SKM-1 (cell line): ENCODE data around the gene MTOR.
"Not testable (repeated sequence)": the region's sequence is repeated elsewhere in the genome, so short reads cannot be mapped to it uniquely, and the experiment has no call there.

Experiments used
- DNase-seq: peaks from one replicate; lab custom pipeline; 2025; ENCODE audit not compliant: unreplicated experiment; lab: John Stamatoyannopoulos, UW

The MTOR gene

DNA sequence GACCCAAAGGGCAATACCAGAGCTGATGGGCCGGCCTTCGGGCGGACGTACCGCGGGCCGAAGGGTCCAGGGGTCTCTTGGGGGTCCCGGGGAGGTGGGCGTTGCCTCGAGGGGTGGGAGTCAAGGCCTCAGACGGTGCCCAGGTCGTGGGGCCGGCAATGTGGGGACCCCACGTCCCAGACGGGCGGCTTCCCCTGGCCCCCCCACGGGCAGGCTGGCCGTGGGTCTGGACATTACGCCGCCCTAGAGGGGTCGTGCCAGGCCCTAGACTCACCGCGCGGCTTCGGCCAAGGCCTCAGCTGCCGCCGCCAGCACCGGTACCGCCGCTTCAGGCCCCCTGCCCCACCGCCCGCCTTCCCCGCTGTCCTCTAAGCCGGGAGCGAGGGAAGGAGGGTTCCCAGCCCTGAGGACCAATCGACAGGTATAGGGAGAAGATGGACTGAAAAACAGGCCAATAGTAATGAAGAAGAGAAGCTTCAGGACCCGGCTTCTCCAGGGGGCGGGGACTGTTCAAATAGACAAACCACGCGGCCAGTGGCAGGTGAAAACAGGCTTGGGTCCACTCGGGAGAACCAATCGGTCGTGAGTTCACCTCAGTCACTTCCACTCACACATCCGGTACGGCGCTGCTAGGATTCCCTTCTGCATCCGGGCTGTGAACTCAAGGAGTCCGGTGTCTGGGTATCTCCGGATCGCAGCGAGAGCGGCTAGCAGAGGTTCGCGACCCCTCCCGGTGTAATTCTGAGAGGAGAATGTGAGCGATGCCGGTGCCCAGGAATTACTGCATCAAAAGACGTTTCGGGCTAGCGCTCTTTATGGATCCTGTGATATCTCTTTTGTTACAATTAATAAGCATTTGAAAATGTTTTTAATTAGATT is at the start of gene MTOR:
TSS of gene MTOR (minus strand) at position 381 of the 879 bp plus-strand sequence. CDS start 3,142 bp downstream, outside the sequence.
- DNase-seq: peak; percentile 99

DNA sequence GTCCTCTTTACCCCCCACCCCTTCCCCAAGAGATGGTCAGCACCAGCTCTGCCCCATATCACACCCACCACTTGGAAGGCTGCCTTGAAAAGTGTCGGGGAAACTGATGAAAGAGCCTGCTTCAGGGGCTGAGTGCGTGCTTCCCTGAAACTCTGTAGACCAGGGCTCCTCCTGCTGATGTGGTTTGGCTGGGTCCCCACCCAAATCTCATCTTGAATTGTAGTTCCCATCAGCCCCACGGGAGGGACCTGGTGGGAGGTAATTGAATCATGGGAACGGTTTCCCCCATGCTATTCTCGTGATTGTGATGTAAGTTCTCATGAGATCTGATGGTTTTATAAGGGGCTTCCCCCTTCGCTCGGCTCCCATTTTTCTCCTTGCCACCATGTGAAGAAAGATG is 47.0 kb upstream of the MTOR start:
- DNase-seq: no peak

DNA sequence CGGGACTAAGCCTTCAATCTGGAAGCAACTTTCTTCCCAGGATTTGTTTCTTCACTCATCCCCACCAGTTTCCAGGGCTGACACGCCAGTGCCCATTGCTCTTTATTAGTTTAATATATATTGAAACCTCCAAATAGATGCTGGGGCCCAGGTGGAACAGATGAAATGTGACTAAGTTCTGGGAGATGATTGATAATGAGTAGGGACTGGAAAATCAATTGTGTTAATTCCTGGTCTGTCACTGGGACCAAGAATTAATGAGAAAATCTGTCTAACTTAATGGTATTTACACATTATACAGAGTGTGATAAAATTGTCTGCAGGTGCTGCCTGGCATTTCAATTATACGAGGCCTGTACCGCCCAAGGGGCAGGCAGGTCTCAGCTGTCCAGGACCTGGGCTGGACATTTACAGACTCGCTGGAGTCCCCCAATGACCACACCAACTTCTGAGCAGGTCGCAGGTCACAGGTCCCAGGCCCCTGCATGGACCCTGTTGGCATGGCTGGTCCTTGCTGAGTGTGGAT is 46.4 kb upstream of the MTOR start:
- DNase-seq: no peak

DNA sequence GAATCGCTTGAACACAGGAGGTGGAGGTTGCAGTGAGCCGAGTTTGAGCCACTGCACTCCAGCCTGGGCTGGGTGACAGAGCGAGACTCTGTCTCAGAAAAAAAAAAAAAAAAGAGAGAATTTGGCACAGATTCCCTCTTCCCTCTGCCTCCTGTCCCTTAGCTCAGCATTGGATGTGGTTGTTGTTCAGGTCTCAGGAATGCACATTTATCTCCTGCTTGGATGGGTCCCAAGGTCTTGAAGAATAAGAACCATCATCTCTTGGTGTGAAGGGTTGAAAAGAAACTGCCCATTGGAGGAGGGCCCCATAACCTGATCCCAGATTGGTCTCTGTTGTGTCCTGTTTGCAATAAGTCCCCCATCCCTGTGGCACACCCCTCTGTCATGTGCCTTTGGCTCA is 45.5 kb upstream of the MTOR start:
- no peak for DNase-seq

DNA sequence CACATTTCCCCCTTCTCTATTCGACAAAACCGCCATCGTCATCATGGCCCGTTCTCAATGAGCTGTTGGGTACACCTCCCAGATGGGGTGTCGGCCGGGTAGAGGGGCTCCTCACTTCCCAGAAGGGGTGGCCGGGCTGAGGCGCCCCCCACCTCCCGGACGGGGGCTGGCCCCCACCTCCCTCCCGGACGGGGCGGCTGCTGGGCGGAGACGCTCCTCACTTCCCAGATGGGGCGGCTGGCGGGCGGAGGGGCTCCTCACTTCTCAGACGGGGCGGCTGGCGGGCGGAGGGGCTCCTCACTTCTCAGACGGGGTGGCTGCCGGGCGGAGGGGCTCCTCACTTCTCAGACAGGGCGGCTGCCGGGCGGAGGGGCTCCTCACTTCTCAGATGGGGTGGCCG is 43.2 kb upstream of the MTOR start:
- DNase-seq: not testable (repeated sequence)

DNA sequence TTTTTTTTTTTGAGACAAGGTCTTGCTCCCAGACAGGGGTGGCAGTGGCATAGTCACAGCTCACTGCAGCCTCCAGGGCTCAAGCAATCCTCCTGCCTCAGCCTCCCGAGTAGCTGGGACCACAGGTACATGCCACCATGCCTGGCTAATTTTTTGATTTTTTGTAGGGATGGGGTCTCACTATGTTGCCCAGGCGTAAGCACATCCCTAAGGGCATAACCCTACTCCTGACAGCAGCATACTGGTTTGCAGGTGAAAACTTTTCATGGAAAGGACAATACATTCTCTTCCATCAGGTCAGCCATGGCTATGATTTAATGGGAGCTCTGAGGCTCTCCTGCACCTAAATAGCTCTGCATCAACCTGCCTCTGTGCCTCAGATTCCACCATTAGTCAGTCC is 40.0 kb upstream of the MTOR start:
- DNase-seq: no peak

DNA sequence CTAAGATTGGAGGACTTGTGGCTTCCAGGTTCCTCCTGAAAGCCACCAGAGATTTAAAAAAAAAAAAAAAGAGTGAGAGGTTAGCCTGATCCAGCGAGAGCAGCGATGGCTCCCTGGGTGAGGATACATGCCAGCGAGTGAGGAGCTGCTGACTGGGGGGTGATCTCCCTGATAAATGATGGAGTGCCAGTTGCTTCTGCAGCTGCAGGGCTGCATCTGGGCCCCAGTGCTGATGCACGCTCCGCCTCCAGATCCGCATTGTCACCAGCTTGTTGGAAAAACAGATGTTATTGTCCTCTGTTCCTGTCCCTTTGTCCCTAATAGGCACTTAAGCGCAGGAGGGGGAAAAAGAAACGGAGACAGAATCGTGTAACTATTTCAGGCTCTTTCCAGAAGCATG is 39.2 kb upstream of the MTOR start:
- DNase-seq: no peak

DNA sequence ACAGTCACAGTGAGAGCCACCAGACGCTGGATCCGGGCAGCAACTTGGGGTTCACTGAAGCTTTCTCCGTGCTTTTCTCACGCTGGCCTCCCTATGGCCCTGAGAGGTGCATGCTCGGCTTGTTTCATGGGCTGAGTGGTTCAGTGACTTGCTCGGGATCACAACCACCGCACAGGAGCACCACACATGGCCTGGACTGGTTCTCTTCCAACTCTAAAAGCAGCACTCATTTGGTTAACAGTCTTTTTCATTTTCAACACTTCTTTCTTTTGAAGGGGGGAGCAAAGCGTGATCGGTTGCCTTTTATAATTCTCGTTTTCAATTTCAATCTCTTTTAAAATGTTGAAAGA is 36.8 kb upstream of the MTOR start:
- DNase-seq: no peak

DNA sequence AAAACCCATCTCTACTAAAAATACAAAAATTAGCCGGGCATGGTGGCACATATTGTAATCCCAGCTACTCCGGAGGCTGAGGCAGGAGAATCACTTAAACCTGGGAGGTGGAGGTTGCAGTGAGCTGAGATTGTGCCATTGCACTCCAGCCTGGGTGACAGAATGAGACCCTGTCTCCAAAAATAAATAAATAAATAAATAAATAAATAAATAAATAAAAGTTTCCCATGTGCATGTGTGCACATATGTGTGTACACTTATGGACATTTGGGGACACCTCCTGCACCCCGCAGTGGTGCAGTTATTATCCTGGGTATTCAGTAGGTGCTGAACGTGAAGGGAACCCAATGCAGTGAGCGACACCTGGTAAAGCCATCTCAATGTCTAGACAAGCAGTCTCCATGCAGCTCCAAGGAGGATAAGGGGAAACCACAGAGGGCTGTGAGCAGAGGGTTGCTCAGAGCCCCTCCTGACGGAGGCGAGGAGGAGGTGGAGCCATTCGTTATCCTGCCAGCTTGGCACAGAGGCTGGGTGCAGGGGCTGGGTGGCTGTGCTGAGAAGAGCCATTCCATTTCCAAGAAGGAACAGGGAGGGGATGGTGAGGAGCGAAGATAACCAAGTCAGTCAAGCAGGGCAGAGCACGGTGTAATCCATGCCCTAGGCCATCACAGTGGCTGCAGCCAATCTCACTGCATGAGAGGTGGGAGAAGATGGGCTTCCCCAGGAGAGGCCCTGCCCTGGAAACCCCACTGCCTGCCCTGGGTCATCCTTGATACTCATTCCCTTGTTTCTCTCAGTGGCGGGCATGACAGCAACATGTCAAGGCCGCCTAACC is 36.3 kb upstream of the MTOR start:
- no peak for DNase-seq

DNA sequence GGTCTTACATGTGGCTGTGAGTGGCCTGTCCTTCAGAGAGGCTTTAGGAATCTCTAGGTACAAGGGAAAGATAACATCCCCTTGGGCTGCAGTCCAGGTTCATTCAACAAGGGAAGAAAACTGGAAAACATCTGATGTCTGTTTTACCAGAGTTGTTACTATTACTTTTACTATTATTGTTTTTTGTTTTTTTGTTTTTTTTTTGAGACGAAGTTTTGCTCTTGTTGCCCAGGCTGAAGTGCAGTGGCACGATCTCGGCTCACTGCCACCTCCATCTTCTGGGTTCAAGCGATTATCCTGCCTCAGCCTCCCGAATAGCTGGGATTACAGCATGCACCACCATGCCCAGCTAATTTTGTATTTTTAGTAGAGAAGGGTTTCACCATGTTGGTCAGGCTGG is 35.4 kb upstream of the MTOR start:
- not testable (repeated sequence) for DNase-seq

DNA sequence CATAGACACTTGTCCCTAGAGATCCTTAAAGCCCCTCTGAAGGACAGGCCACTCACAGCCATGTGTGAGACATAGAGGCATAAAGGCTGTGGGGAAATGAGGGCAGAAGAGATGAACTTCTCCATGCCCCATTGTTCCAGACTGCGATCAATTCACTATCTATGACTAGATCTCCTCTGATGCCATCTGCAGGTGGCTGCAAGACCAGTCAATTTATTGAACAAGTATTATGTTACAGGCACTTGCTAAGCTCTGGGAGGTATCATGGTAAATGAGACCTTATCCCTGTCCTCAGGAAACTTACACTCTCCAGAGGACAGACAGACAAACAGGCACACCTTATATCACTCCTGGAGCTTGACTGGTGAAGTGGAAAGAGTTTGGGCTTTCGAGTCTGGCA is 33.6 kb upstream of the MTOR start:
- no peak for DNase-seq

DNA sequence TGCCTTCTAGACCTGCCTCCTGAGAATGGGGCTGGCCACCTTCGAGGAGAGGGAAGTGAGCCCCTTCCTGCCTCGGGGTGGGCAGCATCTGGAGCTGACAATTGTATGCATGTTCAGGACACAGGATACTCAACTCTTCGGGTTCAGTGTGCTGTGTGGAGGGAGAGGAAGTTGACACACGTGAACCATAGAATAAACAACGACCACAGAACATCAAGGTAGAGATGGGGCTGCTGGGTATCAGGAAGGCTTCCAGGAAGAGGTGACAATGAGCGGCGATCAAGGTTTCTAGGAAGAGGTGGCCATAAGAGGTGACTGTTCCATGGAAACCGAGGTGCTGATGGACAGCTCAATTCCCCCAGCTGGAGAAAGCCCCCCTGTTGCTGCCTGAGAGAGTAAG is 32.6 kb upstream of the MTOR start:
- DNase-seq: no peak

DNA sequence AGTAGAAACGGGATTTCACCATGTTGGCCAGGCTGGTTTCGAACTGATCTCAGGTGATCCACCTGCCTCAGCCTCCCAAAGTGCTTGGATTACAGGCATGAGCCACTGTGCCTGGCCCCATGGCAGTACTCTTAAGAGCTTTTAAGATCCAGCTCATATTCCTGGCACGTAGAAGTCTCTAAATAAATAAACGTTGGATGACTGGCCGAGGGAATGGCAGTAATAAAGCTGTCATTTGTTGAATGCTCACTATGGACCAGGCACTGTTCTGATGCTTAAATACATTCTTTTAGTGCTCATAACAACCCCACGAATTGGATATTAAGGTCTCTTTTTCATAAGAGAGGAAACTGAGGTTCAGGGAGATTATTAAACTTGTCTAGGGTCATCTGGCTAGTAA is 31.5 kb upstream of the MTOR start:
- DNase-seq: no peak

DNA sequence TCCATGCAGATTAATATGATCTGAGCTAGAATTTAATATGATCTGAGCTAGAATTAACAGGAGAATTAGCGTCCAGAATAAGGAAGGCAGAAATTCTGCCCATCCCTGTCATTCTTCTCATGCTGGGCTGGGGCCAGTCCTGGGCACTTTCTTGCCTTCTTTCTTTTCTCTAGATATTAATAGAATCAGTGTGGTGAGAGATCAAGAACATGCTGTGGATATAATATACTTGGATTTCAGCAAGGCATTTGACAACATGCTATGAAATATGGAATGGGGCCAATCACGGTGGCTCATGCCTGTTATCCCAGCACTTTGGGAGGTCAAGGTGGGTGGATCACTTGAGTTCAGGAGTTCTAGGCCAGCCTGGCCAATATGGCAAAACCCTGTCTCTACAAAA is 28.7 kb upstream of the MTOR start:
- no peak for DNase-seq

DNA sequence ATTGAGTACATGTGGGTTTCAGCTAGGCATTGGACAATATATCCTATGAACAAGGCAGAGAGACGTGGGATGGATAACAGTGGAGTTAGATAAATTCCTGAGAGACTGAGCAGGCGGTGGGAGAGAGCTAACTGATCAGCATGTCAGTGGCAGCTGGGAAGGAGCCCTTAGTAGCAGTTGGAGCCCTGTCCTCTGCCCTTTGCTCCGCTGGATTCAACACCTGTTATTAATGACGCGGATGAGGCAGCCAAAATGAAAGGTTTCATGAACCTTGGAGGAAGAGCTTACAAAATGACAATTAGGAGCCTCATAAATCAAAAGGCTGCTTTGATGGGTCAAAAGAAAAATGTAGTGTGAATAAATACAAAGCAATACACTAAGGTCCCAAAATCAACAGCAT is 26.7 kb upstream of the MTOR start:
- DNase-seq: no peak

DNA sequence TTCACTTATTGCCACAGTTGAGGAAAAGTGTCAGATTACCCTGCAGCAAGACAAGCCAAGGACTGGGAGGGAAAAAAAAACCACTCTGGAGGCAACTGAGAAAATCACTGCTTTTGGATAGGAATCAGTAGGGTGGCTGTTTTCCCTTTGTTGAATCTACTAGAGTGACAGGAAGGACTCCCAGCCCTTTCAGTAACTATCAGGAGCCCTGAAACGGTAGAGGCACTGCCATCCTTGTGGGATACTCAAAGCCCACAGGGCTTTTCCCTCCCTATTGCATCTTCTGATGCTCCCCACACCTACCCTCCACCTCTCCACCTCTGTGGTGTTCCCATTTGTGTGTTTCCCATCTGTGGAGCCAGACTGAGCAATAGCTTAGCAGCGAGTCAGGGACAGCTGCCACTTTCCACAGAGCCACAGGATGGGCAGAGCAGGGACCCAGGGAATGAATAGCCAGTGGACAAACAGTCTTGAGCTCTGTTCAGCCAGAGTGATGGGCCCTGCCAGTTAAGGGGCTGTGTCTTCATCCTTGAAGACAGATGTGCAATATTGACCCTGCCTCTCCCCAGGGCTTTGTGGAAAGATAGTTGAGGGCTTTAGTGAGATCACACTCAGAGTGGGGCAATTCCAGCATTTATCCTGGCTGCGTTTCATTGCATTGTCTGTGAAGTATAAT is 24.5 kb upstream of the MTOR start:
- DNase-seq: no peak

DNA sequence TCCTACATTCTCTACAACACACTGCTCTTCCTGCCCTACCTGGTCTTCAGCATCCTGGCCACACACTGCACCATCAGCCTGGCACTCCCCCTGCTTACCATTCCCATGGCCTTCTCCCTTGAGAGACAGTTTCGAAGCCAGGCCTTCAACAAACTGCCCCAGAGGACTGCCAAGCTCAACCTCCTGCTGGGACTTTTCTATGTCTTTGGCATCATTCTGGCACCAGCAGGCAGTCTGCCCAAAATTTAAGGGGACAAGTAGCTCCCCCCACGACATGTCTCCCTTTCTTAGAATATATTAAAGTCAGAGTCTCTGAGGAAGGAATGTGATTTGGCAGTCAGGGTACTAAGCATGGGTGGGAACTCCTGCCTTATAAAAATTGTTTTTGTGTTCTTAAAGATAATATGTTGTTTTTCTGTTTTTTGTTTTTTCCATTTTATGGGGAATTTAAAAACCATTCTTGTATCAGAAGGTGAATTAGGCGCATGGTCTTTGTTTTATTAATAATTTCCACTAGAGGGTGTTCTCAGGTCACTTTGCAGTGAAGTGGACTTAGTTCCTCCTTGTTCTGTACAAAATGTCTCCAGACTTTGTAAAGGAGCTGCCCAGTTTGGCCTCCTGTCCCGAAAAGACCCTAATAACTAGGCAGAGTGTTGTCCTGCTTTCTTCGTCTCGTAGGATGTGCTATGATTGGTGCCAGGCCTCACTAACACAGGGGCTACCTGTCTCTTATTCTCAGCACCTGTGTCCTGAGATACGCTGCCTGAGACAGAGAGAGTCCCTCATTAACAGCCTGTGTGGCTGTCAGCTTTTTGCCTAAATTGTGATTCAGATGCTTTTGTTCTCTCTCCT is 23.8 kb upstream of the MTOR start:
- no peak for DNase-seq

DNA sequence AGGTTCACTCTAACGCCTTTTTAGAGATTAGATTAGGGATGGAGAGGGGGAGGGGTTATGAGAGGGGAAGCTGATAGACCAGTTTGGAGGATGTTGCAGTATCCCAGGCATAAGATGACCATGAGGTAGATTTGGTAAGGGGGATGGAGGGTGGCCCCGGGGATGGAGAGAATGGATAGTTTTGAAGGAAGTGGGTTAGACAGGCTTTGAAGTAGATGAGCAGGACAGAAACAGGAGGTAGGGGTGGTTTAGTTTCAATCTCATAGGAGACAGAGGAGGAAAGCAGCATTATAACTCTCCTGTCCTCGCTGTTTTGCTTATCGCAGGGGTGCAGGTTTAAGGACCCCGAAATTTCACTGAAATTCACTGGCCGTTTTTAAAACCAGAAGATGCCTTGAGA is 22.4 kb upstream of the MTOR start:
- no peak for DNase-seq

DNA sequence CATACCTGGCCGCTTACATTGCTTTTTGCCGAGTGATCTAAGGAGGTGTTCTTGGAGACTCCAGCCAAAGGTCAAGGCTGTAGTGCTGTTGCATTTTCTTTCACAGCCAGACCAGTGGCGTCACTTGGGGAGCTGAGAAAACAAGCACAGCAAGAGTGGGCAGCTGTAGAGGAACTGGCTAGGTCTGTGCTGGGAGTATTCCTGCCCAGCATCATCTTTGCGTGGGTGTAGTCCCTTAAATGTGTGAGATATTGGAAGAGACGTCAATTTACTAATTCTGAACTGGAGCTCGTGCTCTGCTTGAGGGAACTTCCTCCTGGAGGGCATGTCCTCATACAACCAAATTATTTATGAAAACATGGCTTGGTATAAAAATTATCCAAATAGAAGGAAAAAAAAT is 20.8 kb upstream of the MTOR start:
- DNase-seq: no peak

DNA sequence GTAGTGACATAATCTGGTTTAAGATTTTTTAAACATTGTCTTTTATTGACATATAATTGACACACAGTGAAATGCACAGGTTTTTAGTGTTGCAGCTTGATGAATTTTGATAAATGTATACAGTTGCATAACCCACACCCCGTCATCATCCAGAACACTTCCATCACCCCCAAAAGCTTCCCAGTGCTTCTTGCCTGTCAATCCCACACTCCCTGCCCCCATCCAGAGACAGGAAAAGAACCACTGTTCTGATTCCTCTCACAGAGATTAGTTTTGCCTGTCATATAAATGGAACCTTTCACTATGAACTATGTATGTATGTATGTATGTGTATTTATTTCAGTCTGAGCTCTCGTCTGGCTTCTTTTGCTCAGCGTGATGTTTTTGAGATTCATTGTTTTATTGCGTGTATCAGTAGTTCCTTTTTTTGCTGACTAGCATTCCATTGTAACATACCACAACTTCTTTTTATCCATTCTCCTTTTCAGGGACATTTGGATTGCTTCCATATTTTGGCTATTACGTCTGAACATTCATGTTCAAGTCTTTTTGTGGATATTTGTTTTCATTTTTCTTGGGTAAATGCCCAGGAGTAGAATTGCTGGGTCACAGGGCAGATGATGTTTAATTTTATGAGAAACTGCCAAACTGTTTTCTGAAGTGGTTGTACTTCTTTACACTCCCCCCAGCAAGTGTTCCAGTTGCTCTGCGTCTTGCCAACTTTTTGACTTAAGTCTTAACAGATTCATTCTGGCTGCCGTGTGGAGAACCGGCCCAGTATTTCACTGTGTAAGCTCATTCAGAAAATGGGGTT is 19.4 kb upstream of the MTOR start:
- no peak for DNase-seq
